ENCODE results near the gene GATA3. TPM values are rescaled to one million over a fixed set of nuclear protein-coding genes. Genes with fewer than 3 reads are reported as not detected.
A peak's percentile ranks its signal among the peaks of the same experiment; 100 is the strongest.

Gene GATA3
- total RNA-seq, 3 donors from 2014 or later = 0.47 to 0.87 (median 0.55) TPM

GRCh38 chr10:8060010-8060703 lies 5.7 kb downstream of the GATA3 start:
- DNase-seq (peak in 1 of 3 donors; percentile 29), ATAC-seq (peak; percentile 51)
- peaks cover 3% of the 10 kb centered on the region for H3K4me1 ChIP-seq (ENCODE audit: low read depth)
- no peaks in the 10 kb centered on the region for H3K9me3 ChIP-seq
- no peaks in the 10 kb centered on the region for H3K36me3 ChIP-seq (ENCODE audit: low read depth)
- TF ChIP-seq CTCF (IDR thresholded peaks at IDR 0.05) = no peak
- intact Hi-C loops (cut with DNase I, micrococcal nuclease) = no loop called here
- no peak overlapping the region for H3K4me3 ChIP-seq

GRCh38 chr10:8060704-8061121 lies 6.2 kb downstream of the GATA3 start:
- intact Hi-C loops (cut with DNase I, micrococcal nuclease) = no loop called here
- ATAC-seq (no peak), DNase-seq (no peak)
- no peak overlapping the region for H3K4me3 ChIP-seq
- H3K4me1 ChIP-seq (ENCODE audit: low read depth) = no peaks in the 10 kb centered on the region
- no peaks in the 10 kb centered on the region for H3K9me3 ChIP-seq
- TF ChIP-seq CTCF (IDR thresholded peaks at IDR 0.05) = no peak
- H3K36me3 ChIP-seq (ENCODE audit: low read depth) = no peaks in the 10 kb centered on the region

- Histone ChIP-seq H3K4me3 (no peak overlapping the region), H3K4me1 (ENCODE audit: low read depth) (no peaks in the 10 kb centered on the region), H3K9me3 (no peaks in the 10 kb centered on the region), H3K36me3 (ENCODE audit: low read depth) (no peaks in the 10 kb centered on the region)
- DNase-seq (peak in 1 of 3 donors; percentile 46), ATAC-seq (peak; percentile 47)
- intact Hi-C loops (cut with DNase I, micrococcal nuclease) = no loop called here
- TF ChIP-seq CTCF (IDR thresholded peaks at IDR 0.05) = no peak
Observed at GRCh38 chr10:8061274-8062211, 7.1 kb downstream of the GATA3 start.

GRCh38 chr10:8063128-8063908 lies 8.8 kb downstream of the GATA3 start:
- Histone ChIP-seq H3K4me1 (ENCODE audit: low read depth) (no peaks in the 10 kb centered on the region), H3K9me3 (no peaks in the 10 kb centered on the region), H3K36me3 (ENCODE audit: low read depth) (no peaks in the 10 kb centered on the region), H3K4me3 (no peak overlapping the region)
- ATAC-seq (no peak), DNase-seq (no peak)
- intact Hi-C loops (cut with DNase I, micrococcal nuclease) = no loop called here
- no peak for TF ChIP-seq CTCF (IDR thresholded peaks at IDR 0.05)

GRCh38 chr10:8063935-8064334 lies 9.4 kb downstream of the GATA3 start:
- TF ChIP-seq CTCF (IDR thresholded peaks at IDR 0.05) = no peak
- intact Hi-C loops (cut with DNase I, micrococcal nuclease) = no loop called here
- DNase-seq = no peak
- no peaks in the 10 kb centered on the region for H3K4me1 ChIP-seq (ENCODE audit: low read depth)
- H3K9me3 ChIP-seq = no peaks in the 10 kb centered on the region
- ATAC-seq = no peak
- H3K4me3 ChIP-seq = no peak overlapping the region
- no peaks in the 10 kb centered on the region for H3K36me3 ChIP-seq (ENCODE audit: low read depth)

All from mucosa of descending colon (tissue), 3 donors.